Measurements from ENCODE around the gene WASHC3.
"Not testable (repeated sequence)": the region's sequence is repeated elsewhere in the genome, so short reads cannot be mapped to it uniquely, and the experiment has no call there.

Gene WASHC3

GRCh38 chr12:102050660-102051430 is 10.9 kb downstream of the WASHC3 start:
- no peak for DNase-seq (ENCODE audit: low spot score)

- no peak for DNase-seq (ENCODE audit: low spot score)
These were observed 17.9 kb downstream of the WASHC3 start for GRCh38 chr12:102043928-102044327.

- DNase-seq (ENCODE audit: low spot score) = no peak
These were observed 27.6 kb downstream of the WASHC3 start for GRCh38 chr12:102033991-102034745.

- no peak for DNase-seq (ENCODE audit: low spot score)
These were observed 29.9 kb downstream of the WASHC3 start for GRCh38 chr12:102031852-102032251.

GRCh38 chr12:102029141-102029540 is 32.6 kb downstream of the WASHC3 start:
- DNase-seq (ENCODE audit: low spot score) = no peak

- DNase-seq (ENCODE audit: low spot score) = no peak
These were observed 35.1 kb downstream of the WASHC3 start for GRCh38 chr12:102026728-102027127.

GRCh38 chr12:102024765-102025164 is 37.0 kb downstream of the WASHC3 start:
- no peak for DNase-seq (ENCODE audit: low spot score)

- DNase-seq (ENCODE audit: low spot score) = no peak
These were observed 38.4 kb downstream of the WASHC3 start for GRCh38 chr12:102023343-102023930.

GRCh38 chr12:102022286-102022685 is 39.5 kb downstream of the WASHC3 start:
- DNase-seq (ENCODE audit: low spot score) = no peak

- DNase-seq (ENCODE audit: low spot score) = no peak
These were observed 40.1 kb downstream of the WASHC3 start for GRCh38 chr12:102021540-102022246.

GRCh38 chr12:102018607-102019006 is 43.2 kb downstream of the WASHC3 start:
- DNase-seq (ENCODE audit: low spot score) = not testable (repeated sequence)

GRCh38 chr12:102016472-102016871 is 45.3 kb downstream of the WASHC3 start:
- DNase-seq (ENCODE audit: low spot score) = no peak

GRCh38 chr12:102010265-102010994 is 51.4 kb downstream of the WASHC3 start:
- no peak for DNase-seq (ENCODE audit: low spot score)

- no peak for DNase-seq (ENCODE audit: low spot score)
These were observed 52.0 kb downstream of the WASHC3 start for GRCh38 chr12:102009796-102010195.

- no peak for DNase-seq (ENCODE audit: low spot score)
These were observed 53.1 kb downstream of the WASHC3 start for GRCh38 chr12:102008615-102009126.

- no peak for DNase-seq (ENCODE audit: low spot score)
These were observed 56.5 kb downstream of the WASHC3 start for GRCh38 chr12:102005256-102005655.

- no peak for DNase-seq (ENCODE audit: low spot score)
These were observed 64.7 kb downstream of the WASHC3 start for GRCh38 chr12:101997102-101997501.

- DNase-seq (ENCODE audit: low spot score) = no peak
These were observed 66.1 kb downstream of the WASHC3 start for GRCh38 chr12:101995684-101996083.

GRCh38 chr12:101992091-101992490 is 69.7 kb downstream of the WASHC3 start:
- no peak for DNase-seq (ENCODE audit: low spot score)

GRCh38 chr12:101982307-101982706 is 79.5 kb downstream of the WASHC3 start:
- no peak for DNase-seq (ENCODE audit: low spot score)

GRCh38 chr12:101981868-101982267 is 79.9 kb downstream of the WASHC3 start:
- DNase-seq (ENCODE audit: low spot score) = no peak
